Measurements from ENCODE around the gene NRG3.

DNA sequence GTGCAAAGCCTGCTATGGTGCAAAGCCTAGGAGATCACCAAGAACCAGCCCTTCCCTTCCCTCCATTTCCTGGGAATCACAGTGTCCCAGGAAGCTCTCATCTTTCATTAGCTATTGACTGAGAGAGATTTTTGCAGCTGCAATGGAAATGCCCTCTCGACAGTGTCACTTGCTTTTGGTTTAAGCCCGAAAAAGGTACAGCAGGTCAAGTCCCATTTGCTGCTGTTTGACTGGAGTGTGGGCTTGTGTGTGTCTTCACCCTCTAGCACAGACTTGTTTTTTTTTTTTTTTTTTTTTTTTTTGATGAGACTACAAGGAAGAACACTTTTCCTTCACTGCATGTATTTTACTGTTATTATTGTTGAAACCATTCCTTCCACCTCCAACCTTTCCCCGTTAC is 36.3 kb downstream of the NRG3 start:
- TF ChIP-seq, protein P1, sequence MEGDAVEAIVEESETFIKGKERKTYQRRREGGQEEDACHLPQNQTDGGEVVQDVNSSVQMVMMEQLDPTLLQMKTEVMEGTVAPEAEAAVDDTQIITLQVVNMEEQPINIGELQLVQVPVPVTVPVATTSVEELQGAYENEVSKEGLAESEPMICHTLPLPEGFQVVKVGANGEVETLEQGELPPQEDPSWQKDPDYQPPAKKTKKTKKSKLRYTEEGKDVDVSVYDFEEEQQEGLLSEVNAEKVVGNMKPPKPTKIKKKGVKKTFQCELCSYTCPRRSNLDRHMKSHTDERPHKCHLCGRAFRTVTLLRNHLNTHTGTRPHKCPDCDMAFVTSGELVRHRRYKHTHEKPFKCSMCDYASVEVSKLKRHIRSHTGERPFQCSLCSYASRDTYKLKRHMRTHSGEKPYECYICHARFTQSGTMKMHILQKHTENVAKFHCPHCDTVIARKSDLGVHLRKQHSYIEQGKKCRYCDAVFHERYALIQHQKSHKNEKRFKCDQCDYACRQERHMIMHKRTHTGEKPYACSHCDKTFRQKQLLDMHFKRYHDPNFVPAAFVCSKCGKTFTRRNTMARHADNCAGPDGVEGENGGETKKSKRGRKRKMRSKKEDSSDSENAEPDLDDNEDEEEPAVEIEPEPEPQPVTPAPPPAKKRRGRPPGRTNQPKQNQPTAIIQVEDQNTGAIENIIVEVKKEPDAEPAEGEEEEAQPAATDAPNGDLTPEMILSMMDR (IDR thresholded peaks at IDR 0.05) = no peak
- TF ChIP-seq EP300 (IDR thresholded peaks at IDR 0.05) = no peak

All from ovary (tissue), 3 donors.